Fibroblast of skin of scalp (primary cell): ENCODE measurements around the gene C19orf38. TPM values are rescaled to one million over a fixed set of nuclear protein-coding genes. Genes with fewer than 3 reads are reported as not detected.
A peak's percentile ranks its signal among the peaks of the same experiment; 100 is the strongest.

Source experiments
- DNase-seq: peaks from one replicate; pipeline ENCODE4 v3.0.0-alpha.2; 2013
- polyA plus RNA-seq, 2 experiments: library from polyadenylated mRNA; unstranded; fragments of 120-200 nt; gene quantifications; one replicate each; pipeline ENCODE4 v1.2.1, GENCODE V29; 2013; ENCODE audit not compliant: insufficient read length in 2 of 2

The C19orf38 gene, protein sequence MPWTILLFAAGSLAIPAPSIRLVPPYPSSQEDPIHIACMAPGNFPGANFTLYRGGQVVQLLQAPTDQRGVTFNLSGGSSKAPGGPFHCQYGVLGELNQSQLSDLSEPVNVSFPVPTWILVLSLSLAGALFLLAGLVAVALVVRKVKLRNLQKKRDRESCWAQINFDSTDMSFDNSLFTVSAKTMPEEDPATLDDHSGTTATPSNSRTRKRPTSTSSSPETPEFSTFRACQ
- not detected for polyA plus RNA-seq (2013, experiment 1 of 2; ENCODE audit: insufficient read length)
- polyA plus RNA-seq (2013, experiment 2 of 2; ENCODE audit: insufficient read length), result 0.30 TPM

DNA sequence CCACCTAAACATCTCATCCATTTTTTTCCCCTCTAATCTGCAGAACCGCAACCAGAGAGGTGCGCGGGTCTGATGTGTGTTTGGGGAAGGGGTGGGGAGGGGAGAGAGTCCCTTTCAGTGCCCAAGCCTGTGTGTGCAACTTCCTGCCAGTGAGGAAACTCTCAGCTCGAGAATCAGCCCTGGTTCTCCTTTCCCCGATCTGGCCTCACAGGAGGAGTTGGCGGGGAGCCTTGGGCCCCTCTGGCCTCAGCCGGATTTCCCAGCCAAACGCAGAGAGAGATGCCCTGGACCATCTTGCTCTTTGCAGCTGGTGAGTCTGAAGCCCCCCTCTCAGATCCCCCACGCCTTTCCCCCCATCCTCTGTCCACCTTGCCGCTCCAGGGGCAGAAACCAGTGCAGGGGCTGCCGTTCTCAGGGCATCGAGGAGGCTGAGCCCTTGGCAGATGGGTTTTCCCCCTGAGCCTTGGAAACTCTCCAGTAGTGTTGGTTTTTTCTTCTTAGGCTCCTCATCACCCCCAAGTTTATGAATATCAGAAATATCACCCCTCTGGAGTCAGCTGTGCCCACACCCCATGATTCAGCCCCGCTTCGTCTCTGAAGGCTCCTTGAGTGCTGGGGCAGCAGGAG lies at the start of gene C19orf38:
Gene C19orf38 (plus strand): TSS at position 186 of the 627 bp plus-strand sequence. CDS start 94 bp downstream, at position 280.
- no peak for DNase-seq

DNA sequence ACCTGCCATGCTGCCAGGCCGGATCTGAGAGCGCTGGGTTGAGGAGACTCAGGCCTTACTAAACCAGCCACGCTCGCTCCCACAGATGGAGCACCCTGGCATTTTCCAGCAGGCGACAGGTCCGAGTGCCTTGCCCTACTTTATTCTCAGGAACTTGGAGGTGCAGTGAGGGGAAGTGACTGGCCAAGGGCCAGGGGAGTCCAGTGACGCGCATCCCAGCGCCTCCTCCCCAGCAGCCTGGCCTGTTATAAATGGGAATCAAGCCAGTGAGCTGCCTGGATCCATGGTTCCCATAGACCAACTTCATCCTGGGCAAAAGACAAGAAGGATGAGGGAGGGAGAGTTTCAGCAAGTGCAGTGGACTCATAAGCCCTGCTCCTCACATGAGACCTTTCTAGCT lies 47.7 kb upstream of the C19orf38 start:
- DNase-seq, result no peak

DNA sequence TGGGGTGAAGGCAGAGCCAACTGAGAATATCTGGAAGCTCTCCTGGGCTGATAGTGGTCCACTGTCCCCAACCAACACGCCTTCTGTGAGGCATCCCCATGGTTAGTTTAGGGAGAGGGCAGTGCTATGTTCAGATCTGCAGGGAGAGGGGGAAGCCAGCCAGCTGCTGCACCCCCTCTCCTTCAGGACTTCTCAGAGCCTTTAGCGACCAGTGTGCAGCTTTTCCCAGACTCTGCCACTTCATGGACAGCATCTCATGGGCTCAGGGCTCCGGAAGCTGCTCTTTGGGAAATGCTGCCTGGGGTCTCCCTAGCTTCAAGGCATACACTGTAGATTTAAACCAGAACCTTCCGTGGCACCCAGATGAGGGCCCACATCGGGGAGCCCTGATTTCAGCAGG lies 45.7 kb upstream of the C19orf38 start:
- DNase-seq, result no peak

- DNase-seq, result no peak
Observed at GRCh38 chr19:10803252-10803651, 45.0 kb upstream of the C19orf38 start.

- DNase-seq, result no peak
Observed at GRCh38 chr19:10805065-10805757, 43.0 kb upstream of the C19orf38 start.

- DNase-seq, result no peak
Observed at GRCh38 chr19:10805758-10806247, 42.4 kb upstream of the C19orf38 start.

DNA sequence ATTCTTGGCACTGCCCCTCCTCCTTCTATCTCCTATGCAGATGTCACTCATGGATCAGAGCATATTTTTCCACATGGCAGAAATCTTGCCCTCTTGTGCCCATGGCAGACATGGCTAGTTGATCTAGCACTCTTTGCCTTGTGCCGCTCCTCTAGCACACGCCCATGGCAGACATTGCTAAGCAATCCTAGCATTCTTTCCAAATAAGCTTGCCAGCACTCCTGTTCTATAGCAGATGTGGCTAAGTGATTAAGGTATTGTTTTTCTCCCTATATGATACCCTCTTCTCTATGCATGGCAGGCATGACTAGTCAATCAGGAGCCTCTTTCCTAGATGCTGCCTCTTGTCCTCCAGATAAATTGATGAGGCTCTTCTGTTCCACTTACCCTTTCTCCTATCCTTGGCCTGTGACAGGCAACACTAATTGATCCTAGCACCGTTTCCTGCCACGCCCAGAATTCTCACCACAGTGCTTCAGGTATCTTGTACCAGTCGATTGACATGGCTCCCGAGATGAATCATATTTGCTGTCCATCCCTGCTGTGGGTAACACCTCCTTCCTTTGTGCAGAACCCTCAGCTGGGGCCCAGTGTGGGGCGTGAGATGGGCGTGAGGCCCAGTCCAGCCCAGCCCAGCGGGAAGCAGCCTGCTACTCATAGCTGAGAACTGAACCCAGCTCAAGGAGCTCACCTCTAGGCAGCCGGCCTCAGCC lies 39.1 kb upstream of the C19orf38 start:
- DNase-seq, result peak; percentile 48

DNA sequence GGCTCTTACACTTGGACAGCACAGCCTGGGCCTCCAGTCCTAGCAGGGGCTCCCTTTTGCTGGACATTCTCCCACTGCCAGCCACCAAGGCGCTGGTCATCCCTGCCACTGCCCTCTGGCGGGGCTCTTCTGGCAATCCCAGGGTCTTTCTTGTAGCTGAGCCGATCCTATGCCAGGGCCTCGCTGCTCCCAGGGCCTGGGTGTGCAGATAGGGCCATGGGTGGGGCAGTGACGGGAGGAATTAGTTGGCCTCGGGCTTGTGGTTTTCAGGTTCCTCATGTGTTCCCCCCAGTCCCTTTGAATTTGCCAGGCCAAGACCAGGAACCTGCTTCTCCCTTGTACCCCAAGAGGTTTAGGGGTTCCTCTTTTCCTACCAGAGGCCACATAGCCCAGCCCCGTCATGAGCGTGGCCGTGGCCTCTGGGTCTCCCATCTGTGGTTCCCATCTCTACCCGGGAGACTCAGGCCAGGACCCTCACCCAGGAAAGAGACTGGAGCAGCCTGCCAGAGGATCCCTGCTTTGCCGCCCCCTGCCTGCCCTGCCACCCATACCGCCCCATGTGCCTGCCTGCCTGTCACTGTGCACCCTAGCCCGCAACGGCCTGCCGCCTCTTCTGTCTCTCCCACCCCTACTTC lies 38.4 kb upstream of the C19orf38 start:
- DNase-seq, result no peak

DNA sequence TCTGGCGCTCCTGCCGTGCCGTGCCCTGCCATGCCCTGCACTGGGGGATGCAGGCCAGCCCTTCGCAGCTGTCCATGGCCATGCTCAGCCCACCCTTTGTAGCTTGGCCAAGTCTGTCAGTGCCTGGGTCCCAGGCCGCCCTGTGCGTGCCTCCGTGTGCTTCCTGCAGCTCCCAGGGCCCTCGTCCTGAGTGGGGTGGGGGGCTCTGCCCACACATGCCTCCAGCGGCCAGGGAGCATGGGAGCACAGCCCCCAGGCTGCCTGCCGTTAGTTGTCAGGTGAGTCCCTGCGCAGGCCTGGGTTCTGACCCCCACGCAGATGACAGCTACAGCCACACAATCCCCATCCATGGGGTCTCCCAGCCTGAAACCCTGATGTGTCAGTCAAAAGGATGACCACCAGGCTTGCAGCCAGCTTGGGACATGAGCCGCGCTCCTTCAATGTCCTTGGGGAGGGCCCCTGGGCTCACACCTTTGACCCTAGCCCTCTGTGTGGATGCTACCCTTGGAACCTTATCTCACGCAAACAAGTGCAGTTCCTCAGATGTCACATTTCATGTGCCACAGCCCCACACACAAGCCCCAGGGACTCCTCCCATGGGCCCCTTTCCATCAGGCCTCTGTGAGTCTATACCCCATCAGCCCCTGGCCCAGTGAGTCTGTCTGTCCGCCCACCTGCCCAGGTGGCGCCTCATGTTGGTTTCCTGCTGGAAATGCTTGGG lies 36.7 kb upstream of the C19orf38 start:
- DNase-seq, result no peak

DNA sequence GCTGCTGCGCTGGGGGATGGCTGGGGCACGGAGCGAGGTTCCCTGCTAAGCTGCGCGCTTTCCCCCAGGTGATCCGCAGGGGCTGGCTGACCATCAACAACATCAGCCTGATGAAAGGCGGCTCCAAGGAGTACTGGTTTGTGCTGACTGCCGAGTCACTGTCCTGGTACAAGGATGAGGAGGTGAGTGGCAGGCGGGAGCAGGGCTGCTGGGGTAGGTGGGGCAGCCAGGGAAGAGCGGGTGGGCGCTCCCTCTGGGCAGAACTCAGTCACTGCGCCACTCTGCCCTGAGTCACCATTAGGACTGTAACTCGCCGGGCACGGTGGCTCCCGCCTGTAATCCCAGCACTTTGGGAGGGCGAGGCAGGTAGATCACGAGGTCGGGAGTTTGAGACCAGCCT lies 36.0 kb upstream of the C19orf38 start:
- DNase-seq, result no peak

DNA sequence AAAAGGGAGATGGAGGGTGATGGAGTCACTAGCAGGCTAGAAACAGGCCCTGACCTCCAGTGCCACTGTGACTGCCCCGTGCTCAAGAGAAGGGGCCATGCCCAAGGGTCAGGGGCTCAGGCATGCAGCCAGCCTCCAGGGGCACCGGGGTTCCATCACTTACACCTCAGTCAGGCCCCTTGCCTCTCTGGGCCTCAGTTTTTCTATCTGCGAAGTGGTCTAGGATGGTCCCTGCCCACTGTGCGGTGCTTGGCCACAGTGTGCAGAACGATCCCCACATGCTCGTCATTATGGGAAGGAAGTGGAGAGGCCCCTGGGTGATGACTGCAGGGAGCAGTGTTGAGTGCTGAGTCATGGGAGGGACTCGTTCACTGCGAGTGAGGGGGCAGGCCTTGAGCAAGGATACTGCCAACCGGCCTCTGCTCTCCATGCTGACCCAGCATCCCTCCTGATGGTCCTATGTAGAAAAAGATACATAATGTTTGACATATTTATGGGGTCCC lies 35.3 kb upstream of the C19orf38 start:
- DNase-seq, result peak; percentile 95

DNA sequence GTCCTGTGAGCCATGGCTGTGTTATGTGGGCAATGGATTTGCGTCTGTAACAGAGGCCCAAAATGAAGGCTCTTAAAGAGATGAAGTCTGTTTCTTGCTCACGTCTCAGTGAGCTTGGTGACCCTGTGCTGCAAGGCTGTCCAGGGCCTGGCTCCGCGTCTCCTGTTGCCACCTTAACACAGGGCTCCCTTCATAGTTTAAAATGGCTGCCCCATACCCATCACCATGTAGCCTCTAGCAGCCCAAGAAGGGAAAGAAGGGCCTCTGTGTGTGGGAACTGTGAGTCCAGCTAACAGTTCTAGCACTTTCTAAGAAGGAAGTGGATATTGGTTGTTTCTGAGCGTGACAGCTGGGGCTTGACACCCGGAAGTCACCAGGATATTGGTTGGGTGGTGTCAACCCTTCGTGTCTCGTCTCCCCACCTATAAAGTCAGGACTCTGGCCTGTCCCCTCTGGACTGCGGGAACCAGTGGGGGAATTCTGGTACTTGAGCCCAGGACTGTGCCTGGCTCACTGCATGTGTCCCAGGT lies 33.1 kb upstream of the C19orf38 start:
- DNase-seq, result no peak

- DNase-seq, result peak; percentile 65
Observed at GRCh38 chr19:10815969-10816644, 32.1 kb upstream of the C19orf38 start.

DNA sequence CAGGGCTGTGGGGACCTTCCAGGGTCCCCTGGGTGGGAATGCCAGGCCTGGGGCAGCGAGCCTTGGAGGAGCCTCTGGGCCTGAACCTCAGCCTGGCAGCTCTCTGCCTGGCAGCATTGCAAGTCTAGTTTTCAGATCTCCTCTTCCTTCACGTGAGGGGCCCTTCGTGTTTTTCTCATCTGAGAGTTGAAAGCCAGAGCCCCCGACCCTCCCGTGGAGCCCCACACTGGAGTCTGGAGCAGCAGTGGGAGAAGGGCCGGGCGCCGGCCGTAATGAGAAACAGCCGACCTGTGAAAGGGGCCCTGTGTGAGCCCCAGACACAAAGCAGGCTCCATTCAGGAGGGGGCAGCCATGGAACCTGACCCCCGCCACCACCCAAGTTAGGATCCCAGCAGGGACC lies 31.5 kb upstream of the C19orf38 start:
- DNase-seq, result no peak

- peak; percentile 99 for DNase-seq
Observed at GRCh38 chr19:10817291-10818038, 30.8 kb upstream of the C19orf38 start.

GRCh38 chr19:10818301-10819123 lies 29.7 kb upstream of the C19orf38 start:
- DNase-seq, result no peak

GRCh38 chr19:10819124-10820060 lies 28.8 kb upstream of the C19orf38 start:
- DNase-seq, result no peak

DNA sequence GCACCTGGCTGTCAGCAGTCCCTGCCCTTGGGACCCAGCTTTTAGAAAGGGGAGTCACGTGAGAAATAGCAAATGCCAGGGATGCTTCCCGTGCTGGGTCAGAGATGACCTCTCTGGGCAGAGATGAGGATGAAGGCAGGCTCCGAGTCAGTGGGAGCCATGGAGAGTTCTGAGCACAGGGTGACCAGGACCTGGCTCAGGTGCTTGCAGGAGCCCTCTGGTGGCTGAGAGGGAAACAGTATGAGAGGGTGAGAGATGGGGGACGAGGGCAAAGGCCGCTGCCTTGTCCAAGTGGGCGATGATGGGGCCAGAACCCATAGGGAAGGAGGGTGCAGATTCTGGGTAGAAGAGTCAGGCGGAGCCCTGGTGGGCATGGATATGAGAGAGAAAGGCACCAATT lies 28.0 kb upstream of the C19orf38 start:
- no peak for DNase-seq
